ENCODE measurements around the gene NKAIN2.
"Not testable (repeated sequence)": the region's sequence is repeated elsewhere in the genome, so short reads cannot be mapped to it uniquely, and the experiment has no call there.

Gene NKAIN2

GRCh38 chr6:124535746-124536145 is 732.1 kb downstream of the NKAIN2 start:
- no peaks in the 10 kb centered on the region for H3K36me3 Mint-ChIP-seq
- H3K27me3 Mint-ChIP-seq = no peaks in the 10 kb centered on the region
- peaks cover 4% of the 10 kb centered on the region for H3K9me3 Mint-ChIP-seq
- no peaks in the 10 kb centered on the region for H3K4me1 Mint-ChIP-seq
- no peak overlapping the region for H3K4me3 Mint-ChIP-seq
- H3K27ac Mint-ChIP-seq = no peak overlapping the region

DNA sequence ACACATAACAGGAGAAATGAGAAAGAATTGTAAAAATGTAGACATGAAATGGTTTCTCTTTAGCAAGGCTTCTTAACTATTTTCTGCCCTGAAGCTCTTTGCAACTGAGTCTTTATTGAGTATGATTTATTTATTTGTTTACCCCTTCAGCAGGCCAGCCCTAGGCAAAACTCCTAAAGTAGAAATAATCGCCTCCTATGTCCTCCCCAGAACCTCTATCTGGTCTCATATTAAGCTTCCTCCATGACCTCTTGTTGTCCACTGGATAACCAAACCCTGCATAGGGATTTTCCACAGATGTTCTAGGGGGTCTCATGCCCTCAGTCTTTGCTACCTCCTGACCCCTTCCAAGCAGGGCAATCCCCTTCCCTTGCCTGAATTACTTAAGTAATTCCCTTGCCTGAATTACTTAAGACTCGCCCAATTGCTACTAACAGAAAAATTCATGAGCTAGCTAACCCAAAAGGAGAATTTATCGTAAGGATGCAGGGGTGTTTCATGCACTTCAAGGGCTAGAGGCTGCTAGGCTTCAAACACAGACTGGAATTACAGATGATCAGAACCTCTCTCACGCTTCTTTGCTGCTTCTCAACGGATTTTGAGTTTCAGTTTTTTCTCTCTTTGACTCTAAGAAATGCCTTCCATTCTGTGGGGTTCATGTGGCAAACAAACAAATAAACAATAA is 732.6 kb downstream of the NKAIN2 start:
- peaks cover 4% of the 10 kb centered on the region for H3K9me3 Mint-ChIP-seq
- no peaks in the 10 kb centered on the region for H3K4me1 Mint-ChIP-seq
- H3K27me3 Mint-ChIP-seq = no peaks in the 10 kb centered on the region
- no peak overlapping the region for H3K4me3 Mint-ChIP-seq
- no peak overlapping the region for H3K27ac Mint-ChIP-seq
- H3K36me3 Mint-ChIP-seq = no peaks in the 10 kb centered on the region

GRCh38 chr6:124536842-124537191 is 733.2 kb downstream of the NKAIN2 start:
- H3K27me3 Mint-ChIP-seq = no peaks in the 10 kb centered on the region
- no peak overlapping the region for H3K4me3 Mint-ChIP-seq
- no peaks in the 10 kb centered on the region for H3K4me1 Mint-ChIP-seq
- H3K9me3 Mint-ChIP-seq = peaks cover 4% of the 10 kb centered on the region
- no peak overlapping the region for H3K27ac Mint-ChIP-seq
- no peaks in the 10 kb centered on the region for H3K36me3 Mint-ChIP-seq

GRCh38 chr6:124539096-124539495 is 735.4 kb downstream of the NKAIN2 start:
- Mint-ChIP-seq H3K4me3 (no peak overlapping the region), H3K9me3 (no peaks in the 10 kb centered on the region), H3K36me3 (no peaks in the 10 kb centered on the region), H3K27ac (no peak overlapping the region), H3K4me1 (no peaks in the 10 kb centered on the region), H3K27me3 (no peaks in the 10 kb centered on the region)

- H3K36me3 Mint-ChIP-seq = no peaks in the 10 kb centered on the region
- H3K27ac Mint-ChIP-seq = no peak overlapping the region
- no peak overlapping the region for H3K4me3 Mint-ChIP-seq
- H3K4me1 Mint-ChIP-seq = no peaks in the 10 kb centered on the region
- H3K27me3 Mint-ChIP-seq = no peaks in the 10 kb centered on the region
- H3K9me3 Mint-ChIP-seq = no peaks in the 10 kb centered on the region
Measured at GRCh38 chr6:124541573-124541972, 737.9 kb downstream of the NKAIN2 start.

DNA sequence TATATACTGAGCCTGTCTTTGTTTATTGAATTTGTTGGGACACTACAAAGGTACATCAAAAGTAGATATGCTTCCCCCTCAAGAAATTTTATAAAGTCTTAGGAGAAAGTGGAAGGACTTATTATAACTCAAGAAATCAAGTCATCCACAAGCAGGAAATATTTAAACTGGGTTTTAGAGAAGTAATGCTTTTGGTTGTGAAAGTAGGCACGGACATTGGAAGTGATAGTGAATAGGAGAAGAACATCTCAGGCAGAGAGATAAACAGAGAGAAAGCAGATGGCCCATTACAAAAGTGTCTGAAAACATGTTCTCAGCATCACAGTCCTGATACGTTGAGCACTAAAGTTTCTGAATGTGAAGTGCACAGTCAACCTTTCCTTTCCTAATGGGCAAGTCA is 742.9 kb downstream of the NKAIN2 start:
- Mint-ChIP-seq H3K36me3 (no peaks in the 10 kb centered on the region), H3K4me1 (no peaks in the 10 kb centered on the region), H3K9me3 (no peaks in the 10 kb centered on the region), H3K27me3 (no peaks in the 10 kb centered on the region), H3K27ac (no peak overlapping the region), H3K4me3 (no peak overlapping the region)

DNA sequence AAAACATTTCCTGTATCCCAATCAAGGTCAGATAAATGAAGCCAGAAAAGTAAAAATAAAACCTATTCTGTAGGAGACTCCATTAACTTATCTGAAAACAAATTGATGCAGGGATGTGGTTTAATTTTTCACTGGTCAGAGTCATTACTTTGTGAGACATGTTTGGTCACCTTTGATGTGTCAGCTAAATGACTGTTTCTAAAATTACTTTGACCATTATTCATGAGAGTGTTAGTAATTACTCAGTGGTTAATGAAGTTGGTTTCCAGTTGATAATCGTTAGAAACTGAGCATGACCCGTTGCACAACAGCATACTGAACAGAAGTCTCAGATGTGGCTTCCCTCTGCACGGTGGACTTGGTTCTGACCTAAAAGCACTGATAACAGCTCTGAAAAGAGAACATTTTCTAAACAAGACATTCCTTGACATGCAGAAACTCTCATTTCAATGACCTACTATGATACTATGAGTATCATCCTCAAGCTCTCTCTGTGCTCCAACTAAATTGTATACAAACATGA is 748.1 kb downstream of the NKAIN2 start:
- H3K4me1 Mint-ChIP-seq = no peaks in the 10 kb centered on the region
- no peak overlapping the region for H3K27ac Mint-ChIP-seq
- no peaks in the 10 kb centered on the region for H3K27me3 Mint-ChIP-seq

GRCh38 chr6:124557873-124558272 is 754.2 kb downstream of the NKAIN2 start:
- Mint-ChIP-seq H3K36me3 (no peaks in the 10 kb centered on the region), H3K27me3 (no peaks in the 10 kb centered on the region), H3K4me3 (no peak overlapping the region), H3K4me1 (no peaks in the 10 kb centered on the region), H3K27ac (no peak overlapping the region), H3K9me3 (peaks cover 4% of the 10 kb centered on the region)

More for the DNA sequence above, 748.1 kb downstream of the NKAIN2 start:
- H3K4me3 Mint-ChIP-seq = no peak overlapping the region
- peaks cover 4% of the 10 kb centered on the region for H3K9me3 Mint-ChIP-seq
- H3K36me3 Mint-ChIP-seq = no peaks in the 10 kb centered on the region

GRCh38 chr6:124560078-124560477 is 756.4 kb downstream of the NKAIN2 start:
- H3K9me3 Mint-ChIP-seq, H3K4me1 Mint-ChIP-seq, H3K27me3 Mint-ChIP-seq, H3K4me3 Mint-ChIP-seq, H3K27ac Mint-ChIP-seq, H3K36me3 Mint-ChIP-seq: not testable (repeated sequence)

GRCh38 chr6:124560873-124561567 is 757.4 kb downstream of the NKAIN2 start:
- H3K27ac Mint-ChIP-seq = no peak overlapping the region
- H3K9me3 Mint-ChIP-seq = peaks cover 2% of the 10 kb centered on the region
- H3K4me3 Mint-ChIP-seq = no peak overlapping the region
- H3K4me1 Mint-ChIP-seq = no peaks in the 10 kb centered on the region
- no peaks in the 10 kb centered on the region for H3K27me3 Mint-ChIP-seq
- H3K36me3 Mint-ChIP-seq = no peaks in the 10 kb centered on the region

GRCh38 chr6:124561635-124562130 is 758.0 kb downstream of the NKAIN2 start:
- Mint-ChIP-seq H3K36me3 (no peaks in the 10 kb centered on the region), H3K27ac (no peak overlapping the region), H3K9me3 (no peaks in the 10 kb centered on the region), H3K4me3 (no peak overlapping the region), H3K4me1 (no peaks in the 10 kb centered on the region), H3K27me3 (no peaks in the 10 kb centered on the region)

- not testable (repeated sequence) for H3K4me3 Mint-ChIP-seq, H3K9me3 Mint-ChIP-seq, H3K27ac Mint-ChIP-seq
Measured at GRCh38 chr6:124564125-124564524, 760.5 kb downstream of the NKAIN2 start.

GRCh38 chr6:124567401-124567800 is 763.7 kb downstream of the NKAIN2 start:
- Mint-ChIP-seq H3K4me1 (no peaks in the 10 kb centered on the region), H3K27me3 (no peaks in the 10 kb centered on the region), H3K27ac (no peak overlapping the region), H3K36me3 (no peaks in the 10 kb centered on the region), H3K4me3 (no peak overlapping the region), H3K9me3 (peaks cover 15% of the 10 kb centered on the region)

More at GRCh38 chr6:124564125-124564524, 760.5 kb downstream of the NKAIN2 start:
- not testable (repeated sequence) for H3K27me3 Mint-ChIP-seq, H3K4me1 Mint-ChIP-seq, H3K36me3 Mint-ChIP-seq

- no peak overlapping the region for H3K4me3 Mint-ChIP-seq
- no peaks in the 10 kb centered on the region for H3K4me1 Mint-ChIP-seq
- no peaks in the 10 kb centered on the region for H3K27me3 Mint-ChIP-seq
- H3K9me3 Mint-ChIP-seq = peaks cover 15% of the 10 kb centered on the region
- H3K36me3 Mint-ChIP-seq = no peaks in the 10 kb centered on the region
- no peak overlapping the region for H3K27ac Mint-ChIP-seq
Measured at GRCh38 chr6:124573953-124574352, 770.3 kb downstream of the NKAIN2 start.

GRCh38 chr6:124577734-124578281 is 774.1 kb downstream of the NKAIN2 start:
- H3K36me3 Mint-ChIP-seq = no peaks in the 10 kb centered on the region
- H3K27ac Mint-ChIP-seq = no peak overlapping the region
- peaks cover 2% of the 10 kb centered on the region for H3K27me3 Mint-ChIP-seq
- H3K4me3 Mint-ChIP-seq = no peak overlapping the region
- H3K4me1 Mint-ChIP-seq = no peaks in the 10 kb centered on the region
- no peaks in the 10 kb centered on the region for H3K9me3 Mint-ChIP-seq

DNA sequence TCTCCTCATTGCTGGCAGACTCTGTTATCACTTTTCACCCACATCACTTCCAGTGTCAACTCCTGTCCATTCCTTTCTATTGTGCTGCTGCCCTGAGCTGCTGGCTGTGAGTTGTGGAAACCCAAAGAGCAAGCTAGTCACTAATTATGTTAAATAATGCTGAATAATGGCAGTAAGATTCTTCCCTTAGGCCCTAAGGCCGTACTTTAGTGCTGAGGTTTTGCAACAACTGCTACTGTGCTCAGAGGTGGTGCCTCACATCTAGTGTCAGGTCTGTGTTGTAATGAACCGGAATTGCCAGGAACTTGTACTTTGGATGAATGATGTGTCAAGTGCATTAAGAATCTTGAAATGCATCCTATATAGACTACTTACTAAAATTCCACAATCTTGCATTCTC is 786.3 kb downstream of the NKAIN2 start:
- Mint-ChIP-seq H3K36me3 (no peaks in the 10 kb centered on the region), H3K27ac (no peak overlapping the region), H3K4me1 (no peaks in the 10 kb centered on the region), H3K9me3 (no peaks in the 10 kb centered on the region), H3K4me3 (no peak overlapping the region), H3K27me3 (no peaks in the 10 kb centered on the region)
